NOMO-1 (cell line): Measurements from ENCODE around the gene FOXF2.
"Not testable (repeated sequence)": the region's sequence is repeated elsewhere in the genome, so short reads cannot be mapped to it uniquely, and the experiment has no call there.

ENCODE experiments used
- DNase-seq, 2 experiments: peaks; one replicate each; lab custom pipeline; 2025; ENCODE audit not compliant: unreplicated experiment in 2 of 2; lab: John Stamatoyannopoulos, UW

Gene FOXF2

GRCh38 chr6:1389369-1390132, at the start of gene FOXF2:
TSS of gene FOXF2 (plus strand) at chr6:1389576. CDS start at chr6:1389948, 372 bp downstream.
- no peak for DNase-seq

GRCh38 chr6:1346101-1346500, 43.3 kb upstream of the FOXF2 start:
- DNase-seq, result no peak

GRCh38 chr6:1346558-1347091, 42.8 kb upstream of the FOXF2 start:
- DNase-seq, result no peak

- DNase-seq, result no peak
Measured at GRCh38 chr6:1347161-1347560, 42.2 kb upstream of the FOXF2 start.

GRCh38 chr6:1348675-1349074, 40.7 kb upstream of the FOXF2 start:
- no peak for DNase-seq

GRCh38 chr6:1349655-1350054, 39.7 kb upstream of the FOXF2 start:
- no peak for DNase-seq

- DNase-seq, result no peak
Measured at GRCh38 chr6:1351381-1352008, 37.9 kb upstream of the FOXF2 start.

GRCh38 chr6:1355068-1355467, 34.3 kb upstream of the FOXF2 start:
- not testable (repeated sequence) for DNase-seq

GRCh38 chr6:1361717-1362116, 27.7 kb upstream of the FOXF2 start:
- DNase-seq, result not testable (repeated sequence)

GRCh38 chr6:1362643-1363042, 26.7 kb upstream of the FOXF2 start:
- no peak for DNase-seq

GRCh38 chr6:1363298-1363697, 26.1 kb upstream of the FOXF2 start:
- peak; percentile 49 to 71 for DNase-seq

- no peak for DNase-seq
Measured at GRCh38 chr6:1363729-1364572, 25.4 kb upstream of the FOXF2 start.

GRCh38 chr6:1364791-1365190, 24.6 kb upstream of the FOXF2 start:
- DNase-seq, result no peak

- no peak for DNase-seq
Measured at GRCh38 chr6:1365686-1366085, 23.7 kb upstream of the FOXF2 start.

GRCh38 chr6:1367771-1368170, 21.6 kb upstream of the FOXF2 start:
- no peak for DNase-seq

- no peak for DNase-seq
Measured at GRCh38 chr6:1368940-1369339, 20.4 kb upstream of the FOXF2 start.

GRCh38 chr6:1369695-1370094, 19.7 kb upstream of the FOXF2 start:
- not testable (repeated sequence) for DNase-seq

GRCh38 chr6:1371933-1372332, 17.4 kb upstream of the FOXF2 start:
- DNase-seq, result no peak

- DNase-seq, result no peak
Measured at GRCh38 chr6:1372690-1373089, 16.7 kb upstream of the FOXF2 start.

GRCh38 chr6:1376653-1377052, 12.7 kb upstream of the FOXF2 start:
- no peak for DNase-seq

GRCh38 chr6:1377526-1377925, 11.8 kb upstream of the FOXF2 start:
- no peak for DNase-seq
